ENCODE results near the gene IGFN1. TPM values are rescaled to one million over a fixed set of nuclear protein-coding genes. Genes with fewer than 3 reads are reported as not detected.

IGFN1 gene
- total and polyA plus RNA-seq, 10 of the 15 experiments (the other 5 are each of a cell fraction or from before 2014, with no cell fraction given): not detected

DNA sequence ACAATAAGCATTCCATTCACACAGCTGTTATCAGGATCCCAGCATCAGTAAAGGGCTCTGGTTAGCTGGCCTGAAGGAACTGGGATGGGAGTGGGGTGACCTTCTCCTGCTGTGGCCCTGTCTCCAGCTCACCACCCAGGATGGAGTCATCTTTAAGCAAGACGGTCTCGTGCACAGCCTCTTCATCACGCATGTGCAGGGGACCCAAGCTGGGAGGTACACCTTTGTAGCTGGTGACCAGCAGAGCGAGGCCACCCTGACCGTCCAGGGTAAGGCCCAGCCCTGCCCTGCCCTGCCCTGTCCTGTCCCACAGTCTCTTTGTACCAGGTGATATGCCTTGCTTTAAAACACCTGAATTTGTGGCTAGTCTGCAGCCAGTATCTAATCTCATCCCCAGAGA, 24.3 kb downstream of the IGFN1 start:
- BruUV-seq (replicated peaks): no TSS peak
- ATAC-seq: no peak
- peaks cover 0 to 1% of the 10 kb centered on the region in 2 experiments; a peak in 2 of 4 replicates for H3K27me3 ChIP-seq (replicated peaks in 1 of 2; ENCODE audit: control insufficient read depth in 2 of 2, insufficient read depth in 2 of 2, low read length in 1 of 2)
- 17% methylated on average over 5 of the region's 5 CpGs for WGBS (ENCODE audit: insufficient coverage, insufficient replicate concordance, low lambda C conversion rate, missing lambda C conversion rate)
- H3K36me3 ChIP-seq (ENCODE audit: control insufficient read depth in 2 of 2, insufficient read depth in 2 of 2, low read length in 1 of 2): no peaks in the 10 kb centered on the region
- intact Hi-C loops (cut with micrococcal nuclease; ENCODE audit: unreplicated experiment): no loop called here
- CTCF ChIA-PET: interaction anchor here (1.3 kb wide), 1 partner anchor 11 kb away, joined by 3 read pairs; no protein-coding TSS in a partner anchor
- H3K9me3 ChIP-seq (replicated peaks; ENCODE audit: control insufficient read depth, insufficient read depth, low read length): no peaks in the 10 kb centered on the region
- POLR2A ChIA-PET: no interaction called here
- H3K4me3 ChIP-seq: no peak overlapping the region
- FAIRE-seq: no peak
- no peak for DNase-seq (ENCODE audit: low read depth, low spot score)
- H2AFZ ChIP-seq (ENCODE audit: control insufficient read depth, low read depth, low read length): no peak overlapping the region
- no peak overlapping the region for H3K4me2 ChIP-seq (ENCODE audit: control insufficient read depth, insufficient read depth)
- SMC1A ChIA-PET (ENCODE audit: uncharacterized antibody, unreplicated experiment): no interaction called here
- in situ Hi-C loops (cut with MboI): no loop called here
- H4K20me1 ChIP-seq (ENCODE audit: control insufficient read depth, insufficient read depth): no peaks in the 10 kb centered on the region
- H3K9ac ChIP-seq (ENCODE audit: control insufficient read depth, insufficient read depth, low read length): no peak overlapping the region
- no peak for TF ChIP-seq TCF12 (IDR thresholded peaks at IDR 0.05; ENCODE audit: low read depth, low read length)
- TF ChIP-seq NR2C2 (IDR thresholded peaks at IDR 0.05; ENCODE audit: borderline replicate concordance, control insufficient read depth, insufficient read length, low read depth): no peak
- no peak for TF ChIP-seq EZH2 (IDR thresholded peaks at IDR 0.05; ENCODE audit: borderline replicate concordance, control insufficient read depth, low read depth, low read length)
- no peak for TF ChIP-seq ZNF24 (IDR thresholded peaks at IDR 0.05)
- no peak for TF ChIP-seq NR2C1 (IDR thresholded peaks at IDR 0.05)
- no peak for TF ChIP-seq USF2 (IDR thresholded peaks at IDR 0.05; ENCODE audit: borderline replicate concordance, low read depth, low read length)
- TF ChIP-seq ZNF217 (IDR thresholded peaks at IDR 0.05): no peak
- TF ChIP-seq, protein P1, sequence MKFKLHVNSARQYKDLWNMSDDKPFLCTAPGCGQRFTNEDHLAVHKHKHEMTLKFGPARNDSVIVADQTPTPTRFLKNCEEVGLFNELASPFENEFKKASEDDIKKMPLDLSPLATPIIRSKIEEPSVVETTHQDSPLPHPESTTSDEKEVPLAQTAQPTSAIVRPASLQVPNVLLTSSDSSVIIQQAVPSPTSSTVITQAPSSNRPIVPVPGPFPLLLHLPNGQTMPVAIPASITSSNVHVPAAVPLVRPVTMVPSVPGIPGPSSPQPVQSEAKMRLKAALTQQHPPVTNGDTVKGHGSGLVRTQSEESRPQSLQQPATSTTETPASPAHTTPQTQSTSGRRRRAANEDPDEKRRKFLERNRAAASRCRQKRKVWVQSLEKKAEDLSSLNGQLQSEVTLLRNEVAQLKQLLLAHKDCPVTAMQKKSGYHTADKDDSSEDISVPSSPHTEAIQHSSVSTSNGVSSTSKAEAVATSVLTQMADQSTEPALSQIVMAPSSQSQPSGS (IDR thresholded peaks at IDR 0.05; ENCODE audit: low read length): no peak
- TF ChIP-seq MTA3 (IDR thresholded peaks at IDR 0.05; ENCODE audit: borderline replicate concordance, low read length): no peak
- TF ChIP-seq MEF2B (IDR thresholded peaks at IDR 0.05; ENCODE audit: partially characterized antibody, poor library complexity, severe bottlenecking): no peak
- no peaks in the 10 kb centered on the region for H3K79me2 ChIP-seq (ENCODE audit: control insufficient read depth, insufficient read depth, low read length)
- H3K4me1 ChIP-seq (ENCODE audit: control insufficient read depth, insufficient read depth, low read length): no peaks in the 10 kb centered on the region
- RAD21 ChIA-PET (ENCODE audit: unreplicated experiment): no interaction called here
- no peak overlapping the region for H3K27ac ChIP-seq (ENCODE audit: control insufficient read depth, insufficient read depth)

Measured in GM12878 (cell line).